CD8-positive, alpha-beta memory T cell (primary cell): ENCODE measurements around the gene RPN1. TPM values are rescaled to one million over a fixed set of nuclear protein-coding genes. Genes with fewer than 3 reads are reported as not detected.

Source experiments
- CTCF ChIA-PET: fragments of 350-600 bp; sonication (Branson Sonifier 250); formaldehyde crosslinking; loops from one replicate; lab custom pipeline; 2021; ENCODE audit warnings: antibody characterized with exemption; lab: Charles Lee
- POLR2A ChIA-PET: fragments of 350-600 bp; sonication (Branson Sonifier 250); formaldehyde crosslinking; loops from one replicate; lab custom pipeline; 2021; ENCODE audit warnings: antibody characterized with exemption; lab: Charles Lee
- DNase-seq, 5 donors: peaks; one replicate each; pipeline versions ENCODE4 v3.0.0 to v3.0.0-alpha.2; 2020 to 2022; ENCODE audit warnings: mixed read lengths in 1 of 5
- H3K27ac ChIP-seq: one replicate; pipeline ENCODE4 v1.7.0; 2013; ENCODE audit warnings: low read depth, mild to moderate bottlenecking, low read length, moderate library complexity
- H3K27me3 ChIP-seq: 2 replicates; pipeline ENCODE4 v1.7.0; 2013; ENCODE audit warnings: low read length, mild to moderate bottlenecking; ENCODE audit not compliant: insufficient read depth, poor library complexity, severe bottlenecking
- H3K36me3 ChIP-seq: 2 replicates; pipeline ENCODE4 v1.7.0; 2013; ENCODE audit warnings: mild to moderate bottlenecking, low read length, moderate library complexity; ENCODE audit not compliant: insufficient read depth
- H3K4me1 ChIP-seq: 2 replicates; pipeline ENCODE4 v1.7.0; 2013; ENCODE audit warnings: mild to moderate bottlenecking, low read length, moderate library complexity; ENCODE audit not compliant: insufficient read depth
- H3K4me3 ChIP-seq: 2 replicates; pipeline ENCODE4 v1.7.0; 2013; ENCODE audit warnings: mild to moderate bottlenecking, low read length
- H3K9me3 ChIP-seq: 2 replicates; pipeline ENCODE4 v1.7.0; 2013; ENCODE audit warnings: mild to moderate bottlenecking, low read length
- H3K27ac Mint-ChIP-seq, 8 donors: one replicate each; pipeline ENCODE4 v1.8.0; 2020 to 2021; ENCODE audit warnings: mixed read lengths in 8 of 8, mild to moderate bottlenecking in 6 of 8, inconsistent platforms in 3 of 8, moderate library complexity in 3 of 8
- H3K27me3 Mint-ChIP-seq, 2 donors: one replicate each; pipeline ENCODE4 v1.8.0; 2020 to 2021; ENCODE audit warnings: mixed read lengths in 2 of 2, mild to moderate bottlenecking in 1 of 2, moderate library complexity in 1 of 2
- H3K36me3 Mint-ChIP-seq, 3 donors: one replicate each; pipeline ENCODE4 v1.8.0; 2020 to 2021; ENCODE audit warnings: mixed read lengths in 3 of 3, inconsistent platforms in 1 of 3, mild to moderate bottlenecking in 1 of 3
- H3K4me1 Mint-ChIP-seq, 3 donors: one replicate each; pipeline ENCODE4 v1.8.0; 2020 to 2021; ENCODE audit warnings: mixed read lengths in 3 of 3, inconsistent platforms in 1 of 3, mild to moderate bottlenecking in 1 of 3
- H3K4me3 Mint-ChIP-seq, 7 donors: one replicate each; pipeline ENCODE4 v1.8.0; 2020 to 2021; ENCODE audit warnings: mixed read lengths in 7 of 7, mild to moderate bottlenecking in 6 of 7, moderate library complexity in 4 of 7, inconsistent platforms in 2 of 7
- H3K9me3 Mint-ChIP-seq, 5 donors: one replicate each; pipeline ENCODE4 v1.8.0; 2020 to 2022; ENCODE audit warnings: mixed read lengths in 5 of 5, mild to moderate bottlenecking in 3 of 5, moderate library complexity in 2 of 5, inconsistent platforms in 1 of 5
- polyA plus RNA-seq: library from polyadenylated mRNA; unstranded; fragments of 300-500 nt; fragmentation: Illumina TruSeq; gene quantifications from one replicate; pipeline ENCODE4 v1.2.3, GENCODE V29; 2021
- total RNA-seq, 2 experiments: library from RNA; stranded (reverse); gene quantifications; one replicate each; pipeline ENCODE4 v1.2.3, GENCODE V29; 2021

The RPN1 gene
- total RNA-seq, result 100 to 1,000 TPM; 188 to 194 TPM
- polyA plus RNA-seq, result 294 TPM

DNA sequence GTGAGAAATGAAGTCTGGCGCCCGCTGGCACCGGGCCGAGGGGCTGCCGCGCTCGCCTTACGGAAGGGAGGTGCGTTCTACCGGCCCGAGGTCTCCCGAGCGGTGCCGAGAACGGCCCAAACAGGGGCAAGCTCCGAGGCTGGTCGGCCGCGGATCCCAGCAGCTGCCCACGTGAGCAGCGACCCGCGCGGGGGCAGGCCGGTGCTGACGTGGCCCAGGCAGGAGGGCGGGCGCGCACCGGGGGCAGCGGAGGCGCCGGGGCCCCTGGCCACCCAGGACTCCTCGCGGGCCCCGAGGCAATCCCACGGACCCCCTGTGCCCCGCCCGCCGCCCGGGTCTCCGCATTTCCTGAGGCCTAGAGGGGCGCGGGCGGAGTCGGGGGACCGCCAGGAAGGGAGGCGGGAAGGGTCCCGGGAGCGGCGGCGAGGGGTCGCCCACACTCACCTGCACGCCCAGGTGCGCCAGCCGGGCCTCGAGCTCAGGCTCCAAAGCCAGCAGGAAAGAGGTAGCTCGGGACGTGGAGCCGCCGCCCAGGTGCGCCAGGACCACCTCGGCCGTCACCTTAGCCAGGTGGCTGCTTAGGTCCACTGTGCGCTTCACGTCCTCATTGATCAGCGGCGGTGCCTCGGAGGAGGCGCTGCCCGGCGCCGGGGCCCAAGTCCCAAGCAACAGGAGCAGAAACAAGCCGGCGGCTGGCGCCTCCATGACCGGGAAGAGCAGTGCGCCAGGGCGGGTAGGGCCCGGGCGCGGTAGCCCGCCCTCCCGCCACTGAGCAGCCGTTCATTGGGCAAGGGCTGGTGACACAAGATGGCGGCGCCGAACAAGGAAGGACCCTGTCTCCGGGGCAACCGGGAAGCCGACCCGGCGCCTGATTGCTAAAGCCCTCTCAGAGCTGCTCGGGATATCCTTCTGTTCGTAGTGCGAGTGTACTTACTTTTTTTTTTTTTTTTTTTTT, at the start of gene RPN1:
TSS of gene RPN1 (minus strand) at position 723 of the 955 bp plus-strand sequence. CDS start at position 705, 18 bp downstream.
- no peaks in the 10 kb centered on the region for H3K9me3 Mint-ChIP-seq
- peak; percentile 95 to 98 (median 97) for DNase-seq
- Histone ChIP-seq H3K9me3 (no peaks in the 10 kb centered on the region), H3K36me3 (no peaks in the 10 kb centered on the region), H3K27ac (peak within 1 kb of the TSS; percentile 96), H3K27me3 (no peaks in the 10 kb centered on the region), H3K4me3 (peak within 1 kb of the TSS; percentile 81), H3K4me1 (peaks cover 34% of the 10 kb centered on the region)
- peak within 1 kb of the TSS; percentile 86 to 100 (median 87) for H3K4me3 Mint-ChIP-seq
- peaks cover 0 to 14% (median 0%) of the 10 kb centered on the region in 3 donors for H3K36me3 Mint-ChIP-seq
- POLR2A ChIA-PET, result interaction anchor here (0.7 to 2.5 kb wide), 5 partner anchors 31 to 574 kb away, joined by 4 to 14 read pairs (median 5); no protein-coding TSS in a partner anchor
- peak within 1 kb of the TSS; percentile 87 to 99 (median 92) for H3K27ac Mint-ChIP-seq
- H3K27me3 Mint-ChIP-seq, result peaks cover 0 to 2% of the 10 kb centered on the region in 2 donors
- peaks cover 35 to 61% (median 46%) of the 10 kb centered on the region in 3 donors for H3K4me1 Mint-ChIP-seq
- CTCF ChIA-PET, result interaction anchor here (0.7 to 2.3 kb wide), 8 partner anchors 11 to 182 kb away, joined by 3 to 11 read pairs (median 4); no protein-coding TSS in a partner anchor

GRCh38 chr3:128698211-128699047, 47.8 kb upstream of the RPN1 start:
- no peak overlapping the region for H3K27ac ChIP-seq
- POLR2A ChIA-PET, result interaction anchor here (0.5 to 0.6 kb wide), 2 partner anchors 54 to 535 kb away, joined by 3 to 4 read pairs; no protein-coding TSS in a partner anchor

DNA sequence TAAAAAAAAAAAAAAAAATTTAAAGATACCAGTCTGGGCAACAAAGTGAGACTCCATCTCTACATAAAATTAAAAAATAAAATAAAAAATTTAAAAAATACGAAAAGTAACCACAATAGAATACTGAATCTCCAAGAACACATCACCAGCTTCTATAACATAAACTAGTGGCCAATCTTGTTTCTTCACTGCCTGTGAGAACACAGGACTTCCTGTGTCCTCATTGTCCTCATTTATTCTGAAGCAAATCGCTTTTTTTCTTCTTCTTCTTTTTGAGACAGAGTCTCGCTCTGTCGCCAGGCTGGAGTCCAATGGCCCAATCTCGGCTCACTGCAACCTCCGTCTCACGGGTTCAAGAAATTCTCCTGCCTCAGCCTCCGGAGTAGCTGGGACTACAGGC, 46.7 kb upstream of the RPN1 start:
- POLR2A ChIA-PET, result no interaction called here

More at GRCh38 chr3:128698211-128699047, 47.8 kb upstream of the RPN1 start:
- CTCF ChIA-PET, result interaction anchor here (1.7 kb wide), 1 partner anchor 81 kb away, joined by 4 read pairs; no protein-coding TSS in a partner anchor
- no peaks in the 10 kb centered on the region for H3K9me3 Mint-ChIP-seq
- Histone ChIP-seq H3K4me3 (peak overlapping the region; percentile 41), H3K4me1 (no peaks in the 10 kb centered on the region), H3K9me3 (no peaks in the 10 kb centered on the region), H3K36me3 (no peaks in the 10 kb centered on the region), H3K27me3 (no peaks in the 10 kb centered on the region)
- peaks cover 0 to 7% (median 0%) of the 10 kb centered on the region in 3 donors for H3K4me1 Mint-ChIP-seq
- H3K27ac Mint-ChIP-seq, result no peak overlapping the region
- peaks cover 7 to 11% of the 10 kb centered on the region in 2 donors for H3K27me3 Mint-ChIP-seq
- H3K36me3 Mint-ChIP-seq, result no peaks in the 10 kb centered on the region
- peak overlapping the region in 6 of 7 donors; percentile 59 to 77 (median 70) for H3K4me3 Mint-ChIP-seq
- DNase-seq, result peak in 1 of 5 donors; percentile 25

GRCh38 chr3:128693696-128694095, 43.1 kb upstream of the RPN1 start:
- no peak for DNase-seq
- Mint-ChIP-seq H3K27me3 (peaks cover 4 to 5% of the 10 kb centered on the region in 2 donors), H3K9me3 (no peaks in the 10 kb centered on the region), H3K27ac (peak overlapping the region in 1 of 8 donors; percentile 86), H3K4me3 (no peak overlapping the region), H3K4me1 (peaks cover 0 to 4% (median 0%) of the 10 kb centered on the region in 3 donors), H3K36me3 (no peaks in the 10 kb centered on the region)
- H3K9me3 ChIP-seq, result no peaks in the 10 kb centered on the region
- no peak overlapping the region for H3K4me3 ChIP-seq
- ChIA-PET POLR2A (no interaction called here), CTCF (no interaction called here)
- H3K4me1 ChIP-seq, result no peaks in the 10 kb centered on the region
- no peaks in the 10 kb centered on the region for H3K36me3 ChIP-seq
- no peaks in the 10 kb centered on the region for H3K27me3 ChIP-seq
- H3K27ac ChIP-seq, result no peak overlapping the region

More for the DNA sequence above, 46.7 kb upstream of the RPN1 start:
- H3K4me3 ChIP-seq, result no peak overlapping the region
- Mint-ChIP-seq H3K9me3 (no peaks in the 10 kb centered on the region), H3K27ac (no peak overlapping the region), H3K4me3 (peak overlapping the region in 2 of 7 donors; percentile 5 to 49), H3K36me3 (no peaks in the 10 kb centered on the region), H3K27me3 (peaks cover 7 to 11% of the 10 kb centered on the region in 2 donors), H3K4me1 (peaks cover 0 to 7% (median 0%) of the 10 kb centered on the region in 3 donors)
- H3K27me3 ChIP-seq, result no peaks in the 10 kb centered on the region
- H3K4me1 ChIP-seq, result no peaks in the 10 kb centered on the region
- H3K27ac ChIP-seq, result no peak overlapping the region
- no peaks in the 10 kb centered on the region for H3K9me3 ChIP-seq
- DNase-seq, result no peak
- H3K36me3 ChIP-seq, result no peaks in the 10 kb centered on the region
- CTCF ChIA-PET, result interaction anchor here (1.7 kb wide), 1 partner anchor 80 kb away, joined by 4 read pairs; no protein-coding TSS in a partner anchor

DNA sequence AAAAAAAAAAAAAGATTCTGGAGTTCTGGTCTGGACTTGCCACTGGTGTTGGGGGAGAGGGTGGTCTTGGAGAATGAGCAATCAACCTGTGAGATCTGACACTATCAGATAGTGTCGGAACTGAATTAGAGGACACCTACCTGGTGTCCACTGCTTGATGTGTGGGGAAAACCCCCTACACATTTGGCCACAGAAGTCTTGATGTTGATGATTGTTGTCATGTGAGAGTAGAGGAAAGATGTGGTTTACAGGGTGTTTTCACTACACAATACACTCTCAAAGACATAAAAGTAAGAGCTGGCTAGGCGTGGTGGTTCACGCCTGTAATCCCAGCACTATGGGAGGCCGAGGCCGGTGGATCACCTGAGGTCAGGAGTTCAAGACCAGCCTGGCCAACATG, 38.4 kb upstream of the RPN1 start:
- DNase-seq, result no peak
- Histone ChIP-seq H3K4me3 (no peak overlapping the region), H3K27me3 (no peaks in the 10 kb centered on the region), H3K36me3 (no peaks in the 10 kb centered on the region), H3K27ac (no peak overlapping the region), H3K9me3 (no peaks in the 10 kb centered on the region), H3K4me1 (peaks cover 7% of the 10 kb centered on the region)
- POLR2A ChIA-PET, result no interaction called here
- H3K27ac Mint-ChIP-seq, result no peak overlapping the region
- no peaks in the 10 kb centered on the region for H3K36me3 Mint-ChIP-seq
- no peaks in the 10 kb centered on the region for H3K27me3 Mint-ChIP-seq
- no peak overlapping the region for H3K4me3 Mint-ChIP-seq
- H3K9me3 Mint-ChIP-seq, result no peaks in the 10 kb centered on the region
- CTCF ChIA-PET, result interaction anchor here (1.6 to 2.0 kb wide), 2 partner anchors 8 to 17 kb away, joined by 3 to 8 read pairs; no protein-coding TSS in a partner anchor
- peaks cover 6 to 7% (median 6%) of the 10 kb centered on the region in 3 donors for H3K4me1 Mint-ChIP-seq

GRCh38 chr3:128686465-128686864, 35.8 kb upstream of the RPN1 start:
- ChIA-PET CTCF (interaction anchor here (1.1 kb wide), 1 partner anchor 27 kb away, joined by 4 read pairs; no protein-coding TSS in a partner anchor), POLR2A (no interaction called here)
- no peaks in the 10 kb centered on the region for H3K36me3 ChIP-seq
- H3K4me1 Mint-ChIP-seq, result peaks cover 12 to 17% (median 14%) of the 10 kb centered on the region in 3 donors
- no peaks in the 10 kb centered on the region for H3K9me3 ChIP-seq
- DNase-seq, result no peak
- H3K4me3 Mint-ChIP-seq, result peak overlapping the region in 1 of 7 donors; percentile 14
- no peak overlapping the region for H3K27ac ChIP-seq
- H3K27ac Mint-ChIP-seq, result no peak overlapping the region
- H3K9me3 Mint-ChIP-seq, result no peaks in the 10 kb centered on the region
- H3K4me1 ChIP-seq, result peaks cover 15% of the 10 kb centered on the region
- H3K36me3 Mint-ChIP-seq, result no peaks in the 10 kb centered on the region
- H3K4me3 ChIP-seq, result no peak overlapping the region
- H3K27me3 Mint-ChIP-seq, result no peaks in the 10 kb centered on the region
- H3K27me3 ChIP-seq, result no peaks in the 10 kb centered on the region

DNA sequence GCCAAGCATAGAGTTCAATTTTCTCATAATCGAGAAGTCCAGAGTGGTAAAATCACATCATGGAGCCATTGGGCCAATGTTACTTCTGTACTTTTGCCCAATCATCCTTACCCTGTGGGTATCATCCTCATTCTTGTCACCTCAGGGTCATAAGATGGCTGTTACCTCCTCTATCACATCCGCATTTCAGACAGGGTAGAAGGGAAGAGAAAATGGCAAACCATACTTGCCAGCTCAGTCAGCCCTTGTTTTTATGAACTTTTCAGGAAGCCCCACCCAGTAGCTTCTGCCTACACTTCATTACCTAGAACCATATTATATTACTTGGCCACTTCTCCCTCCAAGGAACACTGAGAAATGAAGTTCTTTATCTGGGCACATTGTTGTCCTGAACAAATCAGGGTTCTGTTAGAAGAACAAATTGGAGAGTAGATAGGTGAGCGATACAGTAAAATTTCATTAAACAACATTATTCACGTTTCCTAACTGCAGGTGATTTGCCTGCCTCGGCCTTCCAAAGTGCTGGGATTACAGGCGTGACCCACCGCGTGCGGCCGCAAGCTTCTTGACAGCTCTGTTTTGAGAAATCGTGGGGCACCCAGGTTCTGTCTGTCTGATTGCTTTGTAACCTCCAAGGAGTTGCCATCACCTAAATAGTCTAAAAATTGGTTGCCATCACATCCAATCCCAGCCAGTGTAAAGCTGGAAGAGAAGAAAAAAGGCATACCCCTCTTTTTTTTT, 34.5 kb upstream of the RPN1 start:
- Histone ChIP-seq H3K4me3 (no peak overlapping the region), H3K4me1 (peaks cover 18% of the 10 kb centered on the region), H3K36me3 (no peaks in the 10 kb centered on the region), H3K27me3 (no peaks in the 10 kb centered on the region), H3K9me3 (no peaks in the 10 kb centered on the region), H3K27ac (no peak overlapping the region)
- no peaks in the 10 kb centered on the region for H3K27me3 Mint-ChIP-seq
- peaks cover 0 to 3% (median 0%) of the 10 kb centered on the region in 3 donors for H3K36me3 Mint-ChIP-seq
- peak overlapping the region in 1 of 7 donors; percentile 17 for H3K4me3 Mint-ChIP-seq
- no peaks in the 10 kb centered on the region for H3K9me3 Mint-ChIP-seq
- peak overlapping the region in 5 of 8 donors; percentile 10 to 52 (median 26) for H3K27ac Mint-ChIP-seq
- DNase-seq, result no peak
- ChIA-PET CTCF (interaction anchor here (0.8 to 1.2 kb wide), 3 partner anchors 26 to 110 kb away, joined by 3 to 4 read pairs (median 3); no protein-coding TSS in a partner anchor), POLR2A (no interaction called here)
- peaks cover 19 to 26% (median 20%) of the 10 kb centered on the region in 3 donors for H3K4me1 Mint-ChIP-seq
